GM12864 (cell line): ENCODE data around the gene REEP2.
"Not testable (repeated sequence)": the region's sequence is repeated elsewhere in the genome, so short reads cannot be mapped to it uniquely, and the experiment has no call there.

Source experiments
- DNase-seq: peaks from one replicate; pipeline ENCODE4 v3.0.0-alpha.2; 2011; ENCODE audit warnings: low read depth
- H3K4me3 ChIP-seq: 2 replicates; pipeline ENCODE4 v1.5.1; 2011; ENCODE audit warnings: mild to moderate bottlenecking, low read depth, low read length, control low read depth
- CTCF ChIP-seq: IDR thresholded peaks from 2 replicates; pipeline ENCODE4 v1.5.1; 2011; ENCODE audit warnings: low read depth, mild to moderate bottlenecking, moderate library complexity, low read length, control low read depth, inconsistent platforms; ENCODE audit errors: missing control alignments

REEP2 gene

GRCh38 chr5:138438724-138439476 lies at the start of gene REEP2:
REEP2 (plus strand) TSS chr5:138439057; CDS start chr5:138439209, 152 bp downstream.
- no peak for TF ChIP-seq CTCF
- H3K4me3 ChIP-seq: peak within 1 kb of the TSS; percentile 32
- peak; percentile 7 for DNase-seq

- DNase-seq: no peak
- no peak overlapping the region for H3K4me3 ChIP-seq
- no peak for TF ChIP-seq CTCF
These were observed 49.5 kb upstream of the REEP2 start for GRCh38 chr5:138389332-138389731.

- not testable (repeated sequence) for DNase-seq, H3K4me3 ChIP-seq
These were observed 48.9 kb upstream of the REEP2 start for GRCh38 chr5:138389911-138390310.

- DNase-seq: no peak
- TF ChIP-seq CTCF: no peak
- no peak overlapping the region for H3K4me3 ChIP-seq
These were observed 46.9 kb upstream of the REEP2 start for GRCh38 chr5:138391859-138392386.

- H3K4me3 ChIP-seq: no peak overlapping the region
- no peak for TF ChIP-seq CTCF
- DNase-seq: no peak
These were observed 36.2 kb upstream of the REEP2 start for GRCh38 chr5:138402640-138403039.

GRCh38 chr5:138408023-138408422 lies 30.8 kb upstream of the REEP2 start:
- no peak overlapping the region for H3K4me3 ChIP-seq
- DNase-seq: peak; percentile 43
- TF ChIP-seq CTCF: no peak

GRCh38 chr5:138410996-138411640 lies 27.7 kb upstream of the REEP2 start:
- not testable (repeated sequence) for H3K4me3 ChIP-seq, DNase-seq
- TF ChIP-seq CTCF: peak; percentile 55
